ENCODE results near the gene CPSF3.

The CPSF3 gene

DNA sequence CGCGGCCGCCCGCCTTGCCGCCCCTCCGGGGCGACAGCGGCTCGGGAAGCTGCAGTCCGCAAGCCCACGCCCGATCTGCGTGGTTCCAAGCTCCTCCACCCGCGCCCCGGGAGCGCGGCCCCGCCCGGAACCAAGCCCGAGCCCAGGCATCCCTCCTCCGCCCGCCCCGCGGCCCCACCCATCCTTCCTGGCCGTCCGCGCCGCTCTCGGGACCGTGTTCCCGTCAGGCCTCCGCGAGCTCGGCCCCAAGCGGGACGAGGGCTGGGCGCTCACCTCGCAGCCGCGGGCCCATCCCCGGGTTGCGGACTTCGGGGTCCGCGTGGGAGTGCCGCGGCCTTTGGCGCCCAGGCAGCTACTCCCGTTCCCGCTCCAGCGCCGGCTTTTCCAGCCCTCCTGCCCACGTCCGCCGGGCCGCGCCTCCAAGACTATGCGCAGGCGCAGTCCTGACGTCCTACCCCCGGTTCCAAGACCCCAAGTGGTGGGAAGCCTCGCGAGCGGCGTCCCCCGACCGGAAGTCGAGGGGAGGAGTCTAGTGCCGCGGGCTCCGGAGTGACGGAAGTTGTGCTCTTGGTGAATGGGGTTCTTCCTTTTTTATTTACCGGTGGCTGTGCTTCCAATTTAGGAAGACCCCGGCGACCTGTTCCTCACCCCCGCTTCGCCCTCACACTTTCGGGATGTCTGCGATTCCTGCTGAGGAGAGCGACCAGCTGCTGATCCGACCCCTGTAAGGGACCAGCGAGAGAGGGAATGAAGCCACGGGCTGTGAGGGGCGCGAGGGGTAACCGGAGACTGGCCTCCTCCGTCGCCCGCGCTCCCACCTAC lies at the start of gene CPSF3, which contains the start of gene ITGB1BP1:
CPSF3 (plus strand) TSS at position 555 of the 822 bp plus-strand sequence; CDS start at position 675, 120 bp downstream.
ITGB1BP1 (minus strand) TSS at position 429 of the 822 bp plus-strand sequence. CDS start 4,831 bp downstream, outside the sequence.
- DNase-seq, result peak; percentile 67 to 98 (median 95)

- no peak for DNase-seq
Observed at GRCh38 chr2:9374071-9374730, 49.3 kb upstream of the CPSF3 start.

GRCh38 chr2:9375857-9376428 lies 47.5 kb upstream of the CPSF3 start:
- DNase-seq, result no peak

DNA sequence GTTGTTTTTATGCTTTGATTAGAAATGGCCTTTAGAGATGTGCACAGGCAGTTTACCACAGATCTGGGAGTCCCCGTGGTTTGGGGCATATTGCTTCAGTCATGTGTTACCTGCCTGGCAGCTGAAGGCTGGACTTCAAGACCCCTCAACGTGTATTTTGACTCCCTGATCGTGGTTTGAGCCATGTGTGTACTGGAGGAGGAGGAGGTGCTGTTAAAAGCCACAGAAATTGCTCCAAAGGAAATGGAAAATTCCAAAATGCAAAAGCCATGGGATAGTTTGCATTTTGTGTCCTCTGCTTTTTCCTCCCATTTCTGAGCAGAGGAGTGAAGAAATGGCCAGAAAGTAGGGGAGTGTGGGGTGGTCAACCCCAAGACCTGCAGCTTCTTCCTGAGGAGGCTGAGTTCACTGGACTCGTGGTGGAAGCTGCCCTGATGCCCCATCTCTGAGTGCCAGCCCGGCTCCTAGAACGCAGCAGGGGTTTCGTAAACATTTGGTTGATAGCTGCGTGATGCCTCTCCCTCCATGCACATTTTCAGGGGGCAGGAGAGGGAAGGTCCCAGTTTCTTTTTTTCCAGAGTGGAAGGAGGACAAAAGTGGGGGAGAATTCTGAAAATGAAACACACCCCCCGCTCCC lies 45.9 kb upstream of the CPSF3 start:
- DNase-seq, result no peak

- no peak for DNase-seq
Observed at GRCh38 chr2:9378433-9379390, 44.7 kb upstream of the CPSF3 start.

- no peak for DNase-seq
Observed at GRCh38 chr2:9379391-9379755, 44.1 kb upstream of the CPSF3 start.

GRCh38 chr2:9380702-9381628 lies 42.5 kb upstream of the CPSF3 start:
- peak in 2 of 58 donors; percentile 19 to 35 for DNase-seq

DNA sequence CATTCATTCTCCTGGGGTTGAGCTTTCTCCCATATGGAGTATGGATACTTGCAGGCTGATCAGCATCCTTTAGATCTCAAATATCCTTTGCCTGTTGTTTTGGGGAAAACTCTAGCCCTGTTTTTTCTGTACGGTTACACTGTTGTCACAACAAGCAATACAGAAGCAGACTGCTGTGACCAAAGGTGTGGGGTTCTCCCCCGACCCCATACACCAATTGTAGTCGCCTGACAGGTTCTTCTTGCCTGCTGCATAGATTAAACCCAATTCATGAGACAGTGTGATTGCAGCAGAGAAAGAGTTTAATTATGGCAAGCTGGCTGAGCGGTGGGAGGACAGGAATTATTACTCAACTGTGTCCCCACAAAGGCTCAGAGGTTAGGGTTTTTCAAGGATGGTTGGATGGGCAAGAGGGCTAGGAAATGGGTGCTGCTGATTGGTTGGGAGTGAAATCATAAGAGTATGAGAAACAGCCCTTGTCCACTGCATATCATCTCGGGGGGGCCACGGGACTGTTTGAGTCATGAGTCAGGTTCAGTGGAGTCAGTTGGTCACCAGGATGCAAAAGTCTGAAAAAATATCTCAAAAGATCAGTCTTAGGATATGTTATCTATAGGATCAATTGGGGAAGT lies 40.7 kb upstream of the CPSF3 start:
- no peak for DNase-seq

DNA sequence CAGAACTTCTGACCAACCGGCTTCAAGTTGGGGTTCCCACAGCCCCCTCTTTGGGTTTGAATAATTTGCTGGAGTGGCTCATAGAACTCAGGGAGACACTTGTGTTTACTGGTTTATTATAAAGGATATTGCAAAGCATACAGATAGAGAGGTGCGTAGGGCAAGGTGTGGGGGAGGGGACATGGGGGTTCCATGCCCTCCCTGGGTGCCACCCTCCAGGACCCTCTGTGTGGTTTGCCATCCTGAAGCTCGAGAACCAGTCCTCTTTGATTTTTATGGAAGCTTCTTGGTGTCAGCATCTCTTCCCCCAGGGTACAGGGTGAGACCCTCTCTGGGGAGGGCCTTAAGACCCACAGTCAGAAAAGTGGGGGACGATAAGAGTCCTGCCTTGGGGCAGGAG lies 38.9 kb upstream of the CPSF3 start:
- no peak for DNase-seq

- no peak for DNase-seq
Observed at GRCh38 chr2:9385841-9386240, 37.6 kb upstream of the CPSF3 start.

GRCh38 chr2:9388199-9388681 lies 35.2 kb upstream of the CPSF3 start:
- no peak for DNase-seq

- no peak for DNase-seq
Observed at GRCh38 chr2:9388950-9389911, 34.2 kb upstream of the CPSF3 start.

- DNase-seq, result no peak
Observed at GRCh38 chr2:9390151-9390850, 33.2 kb upstream of the CPSF3 start.

- no peak for DNase-seq
Observed at GRCh38 chr2:9390991-9391390, 32.5 kb upstream of the CPSF3 start.

GRCh38 chr2:9391961-9392720 lies 31.3 kb upstream of the CPSF3 start:
- no peak for DNase-seq
